ENCODE measurements around the gene BCL11B. TPM values are rescaled to one million over a fixed set of nuclear protein-coding genes. Genes with fewer than 3 reads are reported as not detected.

The BCL11B gene
- total and polyA plus RNA-seq, 11 donors: 0.04 to 2.1 (median 0.15) TPM; not detected in 3

DNA sequence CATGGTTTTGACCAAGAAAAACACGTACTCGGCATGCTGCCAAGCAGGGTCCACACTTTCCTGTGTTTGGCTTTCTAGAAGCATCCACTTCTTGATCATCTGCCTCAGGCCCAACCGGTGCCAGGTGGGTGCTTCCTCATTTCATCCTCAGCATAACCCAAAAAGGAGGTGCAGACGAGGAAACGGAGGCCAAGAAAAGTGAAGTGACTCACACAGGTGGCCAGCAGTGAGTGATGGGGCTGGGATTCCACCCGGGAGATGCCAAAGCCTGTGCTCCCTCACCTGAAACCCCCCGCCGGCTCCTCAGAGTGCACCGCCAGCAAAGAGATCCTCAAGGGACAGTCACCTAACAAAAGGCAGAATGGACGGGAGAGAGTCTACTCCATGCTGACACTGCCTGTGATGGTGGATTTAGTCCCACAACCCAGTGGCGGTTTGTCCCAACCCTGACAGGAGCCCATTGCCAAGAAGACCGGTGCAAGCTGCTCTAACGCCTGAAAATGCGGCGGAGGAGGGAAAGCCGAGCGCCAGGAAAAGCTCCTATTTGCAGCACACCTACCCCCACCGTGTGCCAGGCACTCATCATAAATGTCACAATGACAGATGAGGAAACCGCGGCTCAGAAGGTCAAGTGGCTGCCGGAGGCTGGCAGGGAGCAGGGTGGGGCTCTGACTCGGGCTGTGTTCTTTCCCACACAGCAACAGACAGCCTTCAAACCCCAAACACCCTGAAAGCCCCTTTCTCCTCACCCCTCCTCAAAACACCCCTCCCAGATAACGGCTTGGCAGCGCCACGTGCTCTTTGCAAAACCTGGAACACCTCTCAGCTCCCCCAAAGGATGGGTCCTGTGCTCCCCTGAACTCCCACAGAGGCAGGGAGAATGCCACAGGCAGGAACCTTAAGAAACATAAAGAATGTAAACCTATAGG, 18.8 kb downstream of the BCL11B start:
- no peak for ATAC-seq
- Histone ChIP-seq H3K4me3 (peak overlapping the region in 1 of 12 donors; percentile 12), H3K27ac (peak overlapping the region in 1 of 12 donors; percentile 23), H3K27me3 (peaks cover under 1 to 84% (median 18%) of the 10 kb centered on the region in 9 donors), H3K4me1 (no peaks in the 10 kb centered on the region), H3K36me3 (no peaks in the 10 kb centered on the region), H3K9me3 (no peaks in the 10 kb centered on the region)
- DNase-seq: no peak
- intact Hi-C loops (cut with DNase I): no loop called here
- TF ChIP-seq, protein P1, sequence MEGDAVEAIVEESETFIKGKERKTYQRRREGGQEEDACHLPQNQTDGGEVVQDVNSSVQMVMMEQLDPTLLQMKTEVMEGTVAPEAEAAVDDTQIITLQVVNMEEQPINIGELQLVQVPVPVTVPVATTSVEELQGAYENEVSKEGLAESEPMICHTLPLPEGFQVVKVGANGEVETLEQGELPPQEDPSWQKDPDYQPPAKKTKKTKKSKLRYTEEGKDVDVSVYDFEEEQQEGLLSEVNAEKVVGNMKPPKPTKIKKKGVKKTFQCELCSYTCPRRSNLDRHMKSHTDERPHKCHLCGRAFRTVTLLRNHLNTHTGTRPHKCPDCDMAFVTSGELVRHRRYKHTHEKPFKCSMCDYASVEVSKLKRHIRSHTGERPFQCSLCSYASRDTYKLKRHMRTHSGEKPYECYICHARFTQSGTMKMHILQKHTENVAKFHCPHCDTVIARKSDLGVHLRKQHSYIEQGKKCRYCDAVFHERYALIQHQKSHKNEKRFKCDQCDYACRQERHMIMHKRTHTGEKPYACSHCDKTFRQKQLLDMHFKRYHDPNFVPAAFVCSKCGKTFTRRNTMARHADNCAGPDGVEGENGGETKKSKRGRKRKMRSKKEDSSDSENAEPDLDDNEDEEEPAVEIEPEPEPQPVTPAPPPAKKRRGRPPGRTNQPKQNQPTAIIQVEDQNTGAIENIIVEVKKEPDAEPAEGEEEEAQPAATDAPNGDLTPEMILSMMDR (IDR thresholded peaks at IDR 0.05): no peak
- WGBS, 4 donors: 72 to 78% (median 73%) methylated on average over 24 to 25 of the region's 25 CpGs

DNA sequence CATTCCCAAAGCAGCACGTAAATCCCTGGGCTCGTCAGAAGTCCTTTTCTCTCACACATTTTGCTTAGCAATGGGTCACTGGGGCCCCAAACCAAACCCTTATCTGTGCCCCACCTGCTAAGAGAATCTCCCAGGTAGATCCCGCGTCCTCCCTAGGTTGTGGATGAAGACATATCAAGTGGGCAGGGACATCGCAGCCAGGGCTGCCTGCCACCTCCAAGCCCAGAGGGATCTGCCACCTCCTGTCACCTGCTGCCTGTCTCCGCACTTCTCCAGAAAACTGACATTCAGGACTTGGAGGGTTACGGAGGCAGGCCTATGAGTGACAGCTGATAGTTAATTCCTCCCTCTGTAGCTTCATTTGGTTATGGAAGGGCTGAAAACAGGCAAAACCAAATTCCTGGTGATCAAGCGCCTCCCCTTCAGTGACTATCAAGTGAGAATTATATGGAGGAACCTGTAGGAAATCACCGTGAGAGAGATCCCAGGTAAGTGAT, 19.5 kb downstream of the BCL11B start:
- no peaks in the 10 kb centered on the region for H3K9me3 ChIP-seq
- TF ChIP-seq POLR2A (IDR thresholded peaks at IDR 0.05): no peak
- TF ChIP-seq, protein P1 (IDR thresholded peaks at IDR 0.05): no peak
- H3K4me3 ChIP-seq: no peak overlapping the region
- H3K4me1 ChIP-seq: no peaks in the 10 kb centered on the region
- H3K36me3 ChIP-seq: no peaks in the 10 kb centered on the region
- 72 to 77% (median 74%) methylated on average over 9 of the region's 9 CpGs for WGBS, 4 donors
- H3K27ac ChIP-seq: no peak overlapping the region
- intact Hi-C loops (cut with DNase I): no loop called here
- H3K27me3 ChIP-seq: peaks cover 8 to 84% (median 20%) of the 10 kb centered on the region in 9 donors
- no peak for DNase-seq
- no peak for ATAC-seq

DNA sequence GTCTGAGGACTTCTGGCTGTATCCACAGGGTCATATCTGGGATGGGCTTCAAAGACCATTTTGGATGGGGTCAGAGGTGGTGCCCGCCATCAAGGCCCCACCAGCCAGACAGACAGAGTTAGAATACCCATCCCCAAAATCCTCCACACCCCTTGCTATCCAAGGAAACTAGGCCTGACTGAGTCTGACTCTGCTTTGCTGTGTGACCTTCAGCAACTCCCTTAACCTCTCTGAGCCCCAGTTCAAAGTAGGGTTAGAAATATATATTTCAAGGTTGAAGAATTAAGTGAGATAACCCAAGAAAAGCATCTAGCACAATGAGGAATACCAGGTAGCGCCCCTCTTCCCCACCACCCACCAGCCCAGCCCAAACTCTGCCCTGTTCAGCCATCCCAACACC, 20.3 kb downstream of the BCL11B start:
- H3K9me3 ChIP-seq: no peaks in the 10 kb centered on the region
- peaks cover 16 to 84% (median 26%) of the 10 kb centered on the region in 9 donors for H3K27me3 ChIP-seq
- DNase-seq: no peak
- 76 to 88% (median 87%) methylated on average over 2 of the region's 2 CpGs for WGBS, 4 donors
- H3K4me1 ChIP-seq: no peaks in the 10 kb centered on the region
- no peaks in the 10 kb centered on the region for H3K36me3 ChIP-seq
- intact Hi-C loops (cut with DNase I): no loop called here
- ATAC-seq: no peak
- H3K4me3 ChIP-seq: no peak overlapping the region
- TF ChIP-seq POLR2A (IDR thresholded peaks at IDR 0.05): no peak
- TF ChIP-seq, protein P1 (IDR thresholded peaks at IDR 0.05): no peak
- H3K27ac ChIP-seq: no peak overlapping the region

DNA sequence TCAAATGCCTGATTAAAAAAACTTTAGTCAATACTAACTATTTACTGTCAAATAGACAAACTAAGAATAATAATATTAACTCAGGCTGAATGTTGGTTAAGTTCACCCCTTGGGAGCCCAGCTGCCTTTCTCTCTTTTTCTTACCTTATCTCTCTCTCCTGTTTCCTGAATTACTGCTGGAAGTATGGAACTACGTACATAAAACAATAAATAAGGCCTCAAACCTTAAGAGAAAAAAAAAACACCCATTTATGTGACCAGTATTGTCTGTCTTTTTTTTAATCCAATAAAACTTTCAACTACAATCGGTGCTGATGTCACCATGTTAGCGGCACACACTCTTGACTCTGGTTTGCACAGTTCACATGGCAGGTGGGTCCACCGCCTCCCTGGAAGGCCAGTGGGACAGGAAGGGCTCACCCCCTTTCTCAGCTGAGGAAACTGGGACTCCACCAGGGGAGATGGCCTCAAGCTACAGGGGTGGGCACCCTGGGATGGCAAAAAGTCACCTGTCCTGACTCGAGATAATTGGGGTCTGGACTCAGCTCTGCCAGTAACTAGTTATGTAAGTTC, 21.3 kb downstream of the BCL11B start:
- no peak for DNase-seq
- H3K4me1 ChIP-seq: peaks cover 0 to 9% (median 0%) of the 10 kb centered on the region in 12 donors
- no peak for ATAC-seq

More for the DNA sequence above, 21.3 kb downstream of the BCL11B start:
- Histone ChIP-seq H3K27ac (peak overlapping the region in 1 of 12 donors; percentile 75), H3K4me3 (no peak overlapping the region), H3K9me3 (no peaks in the 10 kb centered on the region), H3K36me3 (no peaks in the 10 kb centered on the region), H3K27me3 (peaks cover 26 to 84% (median 34%) of the 10 kb centered on the region in 9 donors)
- WGBS, 4 donors: 76 to 84% (median 79%) methylated on average over 5 of the region's 5 CpGs
- no peak for TF ChIP-seq POLR2A (IDR thresholded peaks at IDR 0.05)
- intact Hi-C loops (cut with DNase I): no loop called here
